T-cell (primary cell): ENCODE data around the gene DCAF4. TPM values are rescaled to one million over a fixed set of nuclear protein-coding genes. Genes with fewer than 3 reads are reported as not detected.

Source experiments
- ATAC-seq, 4 experiments: fragments of 200-7000 bp in 3 of 4; fragments of 150-1000 bp in 1 of 4; cut with Tn5 transposase; replicated peaks in 1 of 4; 1 replicate in 3 of 4; 2 replicates in 1 of 4; pipeline ENCODE4 v1.10.0; 2021; ENCODE audit warnings: moderate library complexity in 3 of 4, mild to moderate bottlenecking in 2 of 4, moderate number of reproducible peaks in 1 of 4
- CTCF ChIA-PET, 2 donors: fragments of 300-600 bp; sonication (Branson Sonifier 250); formaldehyde crosslinking; loops; one replicate each; lab custom pipeline; 2022; ENCODE audit warnings: antibody characterized with exemption in 2 of 2; lab: Charles Lee
- POLR2A ChIA-PET, 2 donors: fragments of 300-600 bp; sonication (Branson Sonifier 250); formaldehyde crosslinking; loops; one replicate each; lab custom pipeline; 2022; ENCODE audit warnings: antibody characterized with exemption in 2 of 2; lab: Charles Lee
- DNase-seq, 35 experiments: peaks; one replicate each; pipeline versions ENCODE4 v3.0.0 to v3.0.0-alpha.2; 2013 to 2023
- H3K27ac ChIP-seq: one replicate; pipeline ENCODE4 v1.5.1; 2013; ENCODE audit warnings: low read length
- H3K27me3 ChIP-seq, 2 experiments: replicated peaks in 1 of 2; 1 replicate in 1 of 2; 2 replicates in 1 of 2; pipeline versions ENCODE4 v1.6.1 to v1.7.0; 2013; ENCODE audit warnings: low read length in 1 of 2, mixed read lengths in 1 of 2; ENCODE audit not compliant: control insufficient read depth in 2 of 2, insufficient read depth in 2 of 2; ENCODE audit errors: extremely low read depth in 1 of 2
- H3K36me3 ChIP-seq, 2 donors: 1 replicate in 1 of 2; 2 replicates in 1 of 2; pipeline versions ENCODE4 v1.6.1 to v1.7.0; 2013; ENCODE audit warnings: low read length in 1 of 2; ENCODE audit not compliant: control insufficient read depth in 2 of 2, insufficient read depth in 1 of 2; ENCODE audit errors: extremely low read depth in 1 of 2
- H3K4me1 ChIP-seq, 2 experiments: 1 replicate in 1 of 2; 2 replicates in 1 of 2; pipeline versions ENCODE4 v1.6.1 to v1.7.0; 2013; ENCODE audit warnings: low read length in 2 of 2, mixed read lengths in 1 of 2; ENCODE audit not compliant: insufficient read depth in 2 of 2, control insufficient read depth in 1 of 2; ENCODE audit errors: extremely low read depth in 1 of 2
- H3K4me3 ChIP-seq, 2 donors: 1 replicate in 1 of 2; 2 replicates in 1 of 2; pipeline versions ENCODE4 v1.5.1 to v1.7.0; 2013; ENCODE audit warnings: mild to moderate bottlenecking in 2 of 2, low read length in 1 of 2, moderate library complexity in 1 of 2; ENCODE audit not compliant: control insufficient read depth in 1 of 2; ENCODE audit errors: extremely low read depth in 1 of 2
- H3K9me3 ChIP-seq: 2 replicates; pipeline ENCODE4 v1.7.0; 2013
- H3K27ac Mint-ChIP-seq, 2 donors: one replicate each; pipeline ENCODE4 v1.8.0; 2020 to 2021; ENCODE audit warnings: mild to moderate bottlenecking in 2 of 2, mixed read lengths in 2 of 2
- H3K27me3 Mint-ChIP-seq, 2 donors: one replicate each; pipeline ENCODE4 v1.8.0; 2021 to 2022; ENCODE audit warnings: mixed read lengths in 2 of 2
- H3K36me3 Mint-ChIP-seq: one replicate; pipeline ENCODE4 v1.8.0; 2021; ENCODE audit warnings: mixed read lengths
- H3K4me1 Mint-ChIP-seq, 3 donors: one replicate each; pipeline ENCODE4 v1.8.0; 2020 to 2022; ENCODE audit warnings: mixed read lengths in 3 of 3, mild to moderate bottlenecking in 1 of 3
- H3K4me3 Mint-ChIP-seq, 3 donors: one replicate each; pipeline ENCODE4 v1.8.0; 2020 to 2022; ENCODE audit warnings: mild to moderate bottlenecking in 3 of 3, mixed read lengths in 3 of 3, moderate library complexity in 3 of 3
- H3K9me3 Mint-ChIP-seq, 3 donors: one replicate each; pipeline ENCODE4 v1.8.0; 2020 to 2022; ENCODE audit warnings: mixed read lengths in 3 of 3
- WGBS: methylation state at CpG from one replicate; pipeline ENCODE4 v1.1.5; 2013; ENCODE audit warnings: missing lambda C conversion rate; ENCODE audit not compliant: insufficient coverage; 5-methylcytosine and 5-hydroxymethylcytosine counted together
- total RNA-seq, 35 experiments: library from RNA in 6 of 35; stranded (reverse) in 6 of 35; fragments of 120-200 nt in 1 of 35; gene quantifications; one replicate each; pipeline versions ENCODE4 v1.2.1 to v1.2.4 and lab custom pipeline; 2013 to 2026

DCAF4 gene
- total RNA-seq, 5 donors from 2014 or later (not counting 1 experiment from before 2014, with no cell fraction given) = 21.3 to 36.4 (median 25.4) TPM

DNA sequence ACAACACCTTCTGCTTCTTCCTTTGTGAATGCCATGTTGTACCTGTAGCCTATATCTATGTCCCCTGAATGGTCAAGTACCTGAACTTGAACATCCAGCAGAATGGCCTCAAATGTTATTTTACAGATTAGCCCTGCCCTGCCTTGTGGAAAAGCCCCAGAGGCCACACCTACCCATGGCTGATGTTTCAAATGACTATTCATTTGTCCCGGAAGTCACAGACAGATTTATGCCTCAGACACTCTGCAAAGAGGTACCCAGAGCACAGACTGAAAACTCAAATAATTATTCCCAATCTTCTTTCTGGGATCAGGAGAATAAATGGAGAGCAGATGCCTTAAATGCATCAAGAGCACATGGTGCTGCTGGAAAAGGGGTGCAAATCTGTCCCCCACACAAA, 19.4 kb upstream of the DCAF4 start:
- WGBS = 33% methylated on average over 1 of the region's 1 CpG
- Mint-ChIP-seq H3K36me3 (no peaks in the 10 kb centered on the region), H3K4me3 (no peak overlapping the region), H3K27me3 (peaks cover 7 to 11% of the 10 kb centered on the region in 2 donors), H3K4me1 (peaks cover 0 to 6% (median 2%) of the 10 kb centered on the region in 3 donors), H3K27ac (no peak overlapping the region), H3K9me3 (no peaks in the 10 kb centered on the region)
- Histone ChIP-seq H3K4me3 (no peak overlapping the region), H3K36me3 (no peaks in the 10 kb centered on the region), H3K27me3 (peaks cover 0 to 6% of the 10 kb centered on the region in 2 experiments), H3K4me1 (no peaks in the 10 kb centered on the region), H3K9me3 (no peaks in the 10 kb centered on the region), H3K27ac (no peak overlapping the region)
- DNase-seq (no peak), ATAC-seq (no peak)
- ChIA-PET CTCF (interaction anchor here in 1 of 2 donors (1.3 kb wide), 1 partner anchor 391 kb away, joined by 3 read pairs; no protein-coding TSS in a partner anchor), POLR2A (no interaction called here)

DNA sequence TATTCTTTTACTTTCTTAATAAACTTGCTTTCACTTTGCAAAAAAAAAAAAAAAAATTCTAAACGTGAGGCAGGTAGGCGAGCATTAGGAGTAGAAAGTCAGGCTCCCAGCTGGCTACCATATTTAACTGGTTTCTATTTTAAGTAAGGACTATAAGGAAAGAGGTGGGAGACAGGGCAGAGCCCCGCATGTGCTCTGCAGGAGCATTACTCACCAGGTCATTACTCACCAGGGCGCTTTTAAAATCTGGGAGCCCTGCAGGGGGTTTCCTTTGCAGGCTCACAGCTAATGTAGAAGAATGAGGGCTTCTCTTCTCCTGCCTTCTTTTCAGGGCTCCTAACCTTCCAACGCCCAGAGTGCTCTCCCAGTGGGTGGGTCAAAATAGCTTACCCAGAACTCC, 18.4 kb upstream of the DCAF4 start:
- no peak overlapping the region for H3K27ac Mint-ChIP-seq
- Histone ChIP-seq H3K9me3 (no peaks in the 10 kb centered on the region), H3K27me3 (peaks cover 0 to 6% of the 10 kb centered on the region in 2 experiments), H3K4me3 (no peak overlapping the region), H3K4me1 (no peaks in the 10 kb centered on the region), H3K27ac (no peak overlapping the region), H3K36me3 (no peaks in the 10 kb centered on the region)
- no peak overlapping the region for H3K4me3 Mint-ChIP-seq
- WGBS = no CpG with 5 or more reads among the region's 5 CpGs
- ChIA-PET POLR2A (no interaction called here), CTCF (interaction anchor here (1.2 to 1.3 kb wide), 2 partner anchors 391 to 392 kb away, joined by 3 to 5 read pairs; no protein-coding TSS in a partner anchor)
- DNase-seq (no peak), ATAC-seq (no peak)
- peaks cover 0 to 6% (median 2%) of the 10 kb centered on the region in 3 donors for H3K4me1 Mint-ChIP-seq
- peaks cover 7 to 12% of the 10 kb centered on the region in 2 donors for H3K27me3 Mint-ChIP-seq
- H3K9me3 Mint-ChIP-seq = no peaks in the 10 kb centered on the region
- H3K36me3 Mint-ChIP-seq = no peaks in the 10 kb centered on the region

DNA sequence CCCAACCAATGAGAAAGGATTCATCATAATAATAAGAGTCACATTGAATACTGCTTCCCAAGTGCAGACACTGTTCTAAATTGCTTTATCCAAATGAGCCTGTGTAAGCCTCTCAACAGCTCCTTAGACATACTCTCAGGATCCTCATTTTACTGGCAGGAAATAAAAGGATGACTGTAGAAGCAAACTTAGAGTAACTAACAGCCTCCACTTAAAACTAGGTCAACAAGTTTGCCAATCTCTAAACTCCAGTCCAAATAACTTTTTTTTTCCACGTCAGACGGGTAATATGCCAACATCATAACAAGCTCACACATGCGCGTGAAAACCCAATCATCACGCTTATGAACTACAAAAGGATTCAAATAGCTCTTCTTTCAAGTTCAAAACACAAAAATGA, 17.1 kb upstream of the DCAF4 start:
- Mint-ChIP-seq H3K27ac (no peak overlapping the region), H3K4me3 (no peak overlapping the region), H3K27me3 (peaks cover 10 to 15% of the 10 kb centered on the region in 2 donors), H3K36me3 (no peaks in the 10 kb centered on the region), H3K9me3 (no peaks in the 10 kb centered on the region), H3K4me1 (peaks cover 0 to 6% (median 2%) of the 10 kb centered on the region in 3 donors)
- no peaks in the 10 kb centered on the region for H3K36me3 ChIP-seq
- no peak for DNase-seq
- 56% methylated on average over 5 of the region's 5 CpGs for WGBS
- POLR2A ChIA-PET = no interaction called here
- no peaks in the 10 kb centered on the region for H3K4me1 ChIP-seq
- no peaks in the 10 kb centered on the region for H3K9me3 ChIP-seq
- ATAC-seq = no peak
- H3K27me3 ChIP-seq = peaks cover 0 to 6% of the 10 kb centered on the region in 2 experiments
- no peak overlapping the region for H3K27ac ChIP-seq
- no peak overlapping the region for H3K4me3 ChIP-seq
- CTCF ChIA-PET = interaction anchor here (0.5 to 0.9 kb wide), 4 partner anchors 40 to 311 kb away, joined by 3 to 6 read pairs (median 5); no protein-coding TSS in a partner anchor

DNA sequence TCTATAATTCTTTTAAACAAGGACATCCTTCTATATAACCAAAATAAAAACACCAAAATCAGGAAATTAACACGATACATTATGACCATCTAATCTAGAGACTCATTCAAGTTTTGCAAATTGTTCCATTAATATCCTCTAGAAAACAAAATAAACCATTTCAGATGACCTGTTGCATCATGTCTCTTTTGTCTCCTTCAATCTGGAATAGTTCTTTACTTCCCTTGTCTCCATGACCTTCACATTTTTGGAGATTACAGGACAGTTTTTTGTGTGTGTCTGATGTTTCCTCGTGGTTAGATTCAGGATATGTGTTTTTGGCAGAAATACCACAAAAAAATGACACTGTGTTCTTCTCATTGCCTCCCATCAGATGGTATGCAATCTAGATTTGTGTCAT, 12.5 kb upstream of the DCAF4 start:
- ATAC-seq = no peak
- H3K4me3 ChIP-seq = no peak overlapping the region
- H3K4me1 ChIP-seq = no peaks in the 10 kb centered on the region
- no peak overlapping the region for H3K4me3 Mint-ChIP-seq
- H3K27ac ChIP-seq = no peak overlapping the region
- no peaks in the 10 kb centered on the region for H3K36me3 ChIP-seq
- H3K27ac Mint-ChIP-seq = no peak overlapping the region
- no peaks in the 10 kb centered on the region for H3K4me1 Mint-ChIP-seq
- no peaks in the 10 kb centered on the region for H3K36me3 Mint-ChIP-seq
- DNase-seq = no peak
- peaks cover 0 to 2% of the 10 kb centered on the region in 2 experiments for H3K27me3 ChIP-seq
- POLR2A ChIA-PET = interaction anchor here in 1 of 2 donors (0.6 kb wide), 1 partner anchor 402 kb away, joined by 3 read pairs; no protein-coding TSS in a partner anchor
- no peaks in the 10 kb centered on the region for H3K9me3 ChIP-seq
- CTCF ChIA-PET = no interaction called here
- WGBS = 50% methylated on average over 1 of the region's 2 CpGs
- H3K9me3 Mint-ChIP-seq = no peaks in the 10 kb centered on the region
- H3K27me3 Mint-ChIP-seq = peaks cover 6 to 12% of the 10 kb centered on the region in 2 donors

DNA sequence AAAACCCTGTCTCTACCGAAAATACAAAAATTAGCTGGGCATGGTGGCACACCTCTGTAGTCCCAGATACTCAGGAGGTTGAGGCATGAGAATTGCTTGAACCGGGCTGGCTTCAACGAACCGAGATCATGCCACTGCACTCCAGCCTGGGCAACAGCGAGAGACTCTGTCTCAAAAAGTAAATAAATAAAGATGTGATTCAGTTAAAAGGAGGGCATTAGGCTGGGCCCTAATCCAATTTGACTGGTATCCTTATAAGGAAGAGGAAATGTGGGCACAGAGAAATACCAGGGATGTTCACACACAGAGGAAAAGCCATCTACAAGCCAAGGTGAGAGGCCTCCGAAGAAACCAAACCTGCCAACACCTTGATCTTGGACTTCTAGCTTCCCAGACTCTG, 10.1 kb upstream of the DCAF4 start:
- Histone ChIP-seq H3K4me1 (no peaks in the 10 kb centered on the region), H3K27ac (no peak overlapping the region), H3K9me3 (no peaks in the 10 kb centered on the region), H3K27me3 (peaks cover 0 to 2% of the 10 kb centered on the region in 2 experiments), H3K4me3 (no peak overlapping the region), H3K36me3 (no peaks in the 10 kb centered on the region)
- CTCF ChIA-PET = no interaction called here
- POLR2A ChIA-PET = no interaction called here
- Mint-ChIP-seq H3K9me3 (no peaks in the 10 kb centered on the region), H3K36me3 (no peaks in the 10 kb centered on the region), H3K27ac (no peak overlapping the region), H3K27me3 (peaks cover 9 to 18% of the 10 kb centered on the region in 2 donors), H3K4me1 (no peaks in the 10 kb centered on the region), H3K4me3 (no peak overlapping the region)
- ATAC-seq (no peak), DNase-seq (no peak)
- 86% methylated on average over 3 of the region's 6 CpGs for WGBS

DNA sequence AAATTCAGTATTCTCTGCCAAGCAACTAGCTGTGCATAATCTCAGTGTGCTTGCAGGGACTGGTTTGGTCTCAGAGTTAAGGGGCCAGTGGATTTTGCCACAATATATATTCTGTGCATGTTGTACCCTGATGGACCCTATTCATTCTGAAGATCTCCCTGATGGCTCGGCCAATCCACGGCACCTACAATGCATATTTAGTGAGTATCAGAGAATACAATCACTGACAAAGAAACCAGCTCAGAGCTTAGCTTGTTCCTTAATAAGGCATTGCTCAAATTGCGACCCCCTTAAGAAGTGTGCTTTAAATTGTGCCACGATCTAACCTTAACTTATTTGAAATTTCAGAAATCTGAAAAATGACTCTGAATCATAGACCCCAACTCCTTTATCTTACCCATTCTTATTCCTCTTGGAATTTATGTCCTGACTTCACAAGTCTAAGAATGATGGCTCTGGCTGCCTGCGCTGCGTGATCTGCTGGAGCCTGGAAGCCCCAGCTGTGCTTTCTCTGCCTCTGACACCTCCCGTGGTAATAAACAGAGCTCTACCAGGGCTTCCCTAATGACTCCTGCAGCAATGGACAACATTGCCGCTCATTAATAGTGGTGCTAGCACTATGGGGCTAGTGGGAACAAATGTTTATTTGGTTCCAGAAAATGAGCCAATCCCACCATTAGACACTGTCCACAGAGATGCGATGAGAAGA, 9.0 kb upstream of the DCAF4 start:
- H3K27ac Mint-ChIP-seq = no peak overlapping the region
- H3K9me3 Mint-ChIP-seq = no peaks in the 10 kb centered on the region
- WGBS = 100% methylated on average over 1 of the region's 9 CpGs
- ATAC-seq (no peak), DNase-seq (no peak)
- H3K4me3 ChIP-seq = no peak overlapping the region
- H3K4me1 ChIP-seq = no peaks in the 10 kb centered on the region
- H3K27me3 ChIP-seq = peaks cover 0 to 4% of the 10 kb centered on the region in 2 experiments
- H3K9me3 ChIP-seq = no peaks in the 10 kb centered on the region
- peaks cover 9 to 18% of the 10 kb centered on the region in 2 donors for H3K27me3 Mint-ChIP-seq
- no peak overlapping the region for H3K4me3 Mint-ChIP-seq
- POLR2A ChIA-PET = no interaction called here
- H3K36me3 ChIP-seq = no peaks in the 10 kb centered on the region
- H3K4me1 Mint-ChIP-seq = no peaks in the 10 kb centered on the region
- H3K27ac ChIP-seq = no peak overlapping the region
- no peaks in the 10 kb centered on the region for H3K36me3 Mint-ChIP-seq
- CTCF ChIA-PET = interaction anchor here in 1 of 2 donors (0.5 kb wide), 1 partner anchor 413 kb away, joined by 4 read pairs; no protein-coding TSS in a partner anchor
